Kidney capillary endothelial cell (primary cell): ENCODE data around the gene CA14.
"Not testable (repeated sequence)": the region's sequence is repeated elsewhere in the genome, so short reads cannot be mapped to it uniquely, and the experiment has no call there.

Experiments
- DNase-seq: peaks from one replicate; pipeline ENCODE4 v3.0.0-alpha.2; 2018; ENCODE audit warnings: low spot score

The CA14 gene

DNA sequence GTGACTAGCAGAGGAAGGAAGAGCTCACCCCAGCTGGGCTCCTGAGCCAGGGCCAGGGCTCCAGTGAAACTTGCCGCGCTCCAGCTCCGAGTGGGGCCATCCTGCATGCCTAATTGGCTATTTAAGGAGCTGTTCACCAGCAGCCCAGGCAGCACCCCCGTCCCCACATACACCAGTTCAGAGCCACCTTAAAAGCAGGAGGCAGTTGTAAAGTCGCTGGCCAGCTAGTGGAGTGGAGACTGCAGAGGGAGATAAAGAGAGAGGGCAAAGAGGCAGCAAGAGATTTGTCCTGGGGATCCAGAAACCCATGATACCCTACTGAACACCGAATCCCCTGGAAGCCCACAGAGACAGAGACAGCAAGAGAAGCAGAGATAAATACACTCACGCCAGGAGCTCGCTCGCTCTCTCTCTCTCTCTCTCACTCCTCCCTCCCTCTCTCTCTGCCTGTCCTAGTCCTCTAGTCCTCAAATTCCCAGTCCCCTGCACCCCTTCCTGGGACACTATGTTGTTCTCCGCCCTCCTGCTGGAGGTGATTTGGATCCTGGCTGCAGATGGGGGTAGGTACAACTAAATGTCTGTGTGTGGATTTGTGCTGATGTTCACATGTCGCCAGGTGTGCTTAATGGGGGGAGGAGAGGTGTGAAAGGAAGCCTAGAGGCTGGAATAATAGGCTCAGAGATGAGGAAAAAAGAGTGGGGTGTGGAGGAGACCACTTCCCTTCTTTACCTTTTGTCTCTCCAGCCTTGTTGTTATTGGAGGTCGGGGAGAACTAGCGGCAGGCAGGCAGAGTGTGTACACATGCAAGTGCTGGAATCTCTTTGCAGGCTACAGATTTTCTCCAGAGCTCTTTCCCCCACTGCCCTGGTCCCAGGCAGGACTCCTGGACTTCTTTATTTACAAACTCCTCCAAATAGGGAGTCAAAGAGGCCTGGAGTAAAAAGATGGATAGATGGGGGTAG, at the start of gene CA14:
TSS of gene CA14 (plus strand) at position 151 of the 962 bp plus-strand sequence. CDS start at position 506, 355 bp downstream.
- no peak for DNase-seq

DNA sequence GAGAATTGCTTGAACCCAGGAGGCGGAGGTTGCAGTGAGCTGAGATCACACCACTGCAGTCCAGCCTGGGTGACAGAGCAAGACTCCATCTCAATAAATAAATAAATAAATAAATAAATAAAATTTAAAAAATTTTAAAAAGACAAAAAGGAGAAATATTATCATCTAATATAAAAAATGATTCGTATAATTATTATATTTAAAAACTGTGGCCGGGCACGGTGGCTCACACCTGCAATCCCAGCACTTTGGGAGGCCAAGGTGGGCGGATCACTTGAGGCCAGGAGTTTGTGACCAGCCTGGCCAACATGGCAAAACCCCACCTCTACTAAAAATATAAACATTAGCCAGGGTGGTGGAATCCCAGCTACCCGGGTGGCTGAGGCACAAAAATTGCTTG, 49.1 kb upstream of the CA14 start:
- not testable (repeated sequence) for DNase-seq

GRCh38 chr1:150210091-150210490, 47.5 kb upstream of the CA14 start:
- DNase-seq, result no peak

GRCh38 chr1:150210706-150211105, 46.9 kb upstream of the CA14 start:
- DNase-seq, result no peak

- no peak for DNase-seq
Measured at GRCh38 chr1:150212070-150212469, 45.5 kb upstream of the CA14 start.

DNA sequence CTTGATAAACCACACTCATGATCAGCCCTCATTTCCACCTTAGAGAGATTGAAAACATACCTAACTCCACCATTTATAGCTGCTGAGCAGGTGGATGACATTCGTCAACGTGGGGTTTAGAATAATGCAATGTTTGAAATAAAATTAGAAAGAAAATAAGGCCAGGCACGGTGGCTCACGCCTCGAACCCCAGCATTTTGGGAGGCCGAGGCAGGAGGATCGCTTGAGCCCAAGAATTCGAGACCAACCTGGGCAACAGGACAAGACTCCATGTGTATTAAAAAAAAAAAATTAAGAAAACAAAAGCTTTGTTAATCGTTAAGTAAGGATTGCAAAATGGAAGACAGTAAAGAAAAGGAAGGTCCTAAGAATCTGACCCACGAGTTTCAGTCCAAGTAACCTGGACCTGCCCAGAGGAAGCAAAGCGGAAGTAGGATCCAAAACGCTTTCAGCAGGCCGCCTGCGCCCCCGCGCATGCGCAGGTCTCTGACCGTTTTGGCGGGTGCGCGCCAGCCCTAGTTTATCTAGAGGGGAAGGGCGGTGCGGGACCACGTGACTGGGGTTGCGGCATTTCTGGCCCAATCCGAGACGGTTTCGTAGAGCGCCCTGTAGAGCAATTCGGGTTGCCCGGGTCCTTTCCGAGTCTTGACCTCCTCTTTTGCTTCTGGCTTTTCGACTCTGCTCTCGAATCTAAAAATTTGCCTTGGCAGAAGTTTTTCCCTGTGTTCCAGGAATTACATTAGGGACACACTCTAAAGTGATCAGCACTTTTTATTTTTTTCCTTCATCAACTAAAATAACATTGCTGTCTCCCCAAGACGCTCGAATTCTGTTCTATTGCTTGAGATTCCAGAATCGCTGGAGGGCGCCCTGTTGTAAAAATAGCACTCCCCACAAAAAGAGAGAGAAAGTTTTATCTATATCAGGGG, 44.1 kb upstream of the CA14 start:
- peak; percentile 86 for DNase-seq

DNA sequence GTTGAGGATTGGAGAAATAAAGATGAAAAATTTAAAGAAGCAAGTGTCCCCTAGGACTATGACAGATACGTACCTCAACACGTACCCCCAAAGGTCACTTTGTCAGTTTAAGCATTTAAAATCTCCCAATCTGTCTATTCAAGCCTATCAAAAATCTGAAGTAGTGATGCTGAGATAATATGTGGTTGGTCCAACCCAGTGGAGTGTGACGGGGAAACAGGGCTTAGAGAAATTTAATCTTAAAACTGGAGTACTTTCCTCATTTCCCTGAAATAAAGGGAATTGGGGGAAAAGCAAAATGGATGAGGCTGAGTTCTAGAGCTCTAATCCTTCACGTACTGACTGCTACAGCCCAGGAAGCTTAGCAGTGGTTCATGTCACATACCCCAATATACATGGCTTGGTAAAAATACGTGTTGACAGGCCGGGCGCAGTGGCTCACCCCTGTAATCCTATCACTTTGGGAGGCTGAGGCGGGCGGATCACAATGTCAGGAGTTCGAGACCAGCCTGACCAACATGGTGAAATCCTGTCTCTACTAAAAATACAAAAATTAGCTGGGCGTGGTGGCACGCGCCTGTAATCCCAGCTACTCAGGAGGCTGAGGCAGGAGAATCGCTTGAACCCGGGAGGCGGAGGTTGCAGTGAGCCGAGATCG, 43.3 kb upstream of the CA14 start:
- DNase-seq, result not testable (repeated sequence)

- not testable (repeated sequence) for DNase-seq
Measured at GRCh38 chr1:150215855-150216254, 41.7 kb upstream of the CA14 start.

DNA sequence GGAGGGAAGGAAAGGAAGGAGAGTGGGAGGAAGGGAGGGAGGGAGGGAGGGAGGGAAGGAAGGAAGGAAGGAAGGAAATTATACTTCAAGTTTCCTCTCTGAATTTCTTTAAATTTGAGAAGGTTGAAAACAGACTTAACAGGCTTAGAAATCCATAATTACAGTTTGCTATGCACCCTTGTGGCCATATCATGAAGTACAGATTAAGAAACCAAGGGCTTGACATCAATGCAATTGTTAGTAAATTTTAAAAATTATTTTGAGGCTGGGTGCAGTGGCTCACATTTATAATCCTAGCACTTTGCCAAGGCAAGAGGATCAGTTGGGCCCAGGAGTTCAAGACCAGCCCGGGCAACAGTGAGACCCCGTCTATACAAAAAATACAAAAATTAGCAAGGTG, 36.0 kb upstream of the CA14 start:
- DNase-seq, result no peak

- DNase-seq, result no peak
Measured at GRCh38 chr1:150224983-150225382, 32.6 kb upstream of the CA14 start.

DNA sequence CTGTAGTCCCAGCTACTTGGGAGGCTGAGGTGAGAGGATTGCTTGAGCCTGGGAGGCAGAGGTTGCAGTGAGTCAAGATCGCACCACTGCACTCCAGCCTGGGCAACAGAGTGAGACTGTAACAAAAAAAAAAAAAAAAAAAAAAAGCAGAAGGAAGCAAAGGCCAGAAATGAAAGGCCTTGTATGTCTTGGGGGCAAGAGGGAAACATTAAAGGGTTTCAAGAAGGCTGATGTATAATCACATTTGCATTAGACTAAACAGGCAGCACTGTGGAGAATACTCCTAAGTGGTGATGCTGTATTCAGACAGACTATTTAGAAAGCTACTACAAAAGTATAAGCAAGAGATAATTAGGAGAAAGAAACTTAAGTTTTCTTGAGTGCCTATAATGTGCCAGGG, 32.0 kb upstream of the CA14 start:
- no peak for DNase-seq

DNA sequence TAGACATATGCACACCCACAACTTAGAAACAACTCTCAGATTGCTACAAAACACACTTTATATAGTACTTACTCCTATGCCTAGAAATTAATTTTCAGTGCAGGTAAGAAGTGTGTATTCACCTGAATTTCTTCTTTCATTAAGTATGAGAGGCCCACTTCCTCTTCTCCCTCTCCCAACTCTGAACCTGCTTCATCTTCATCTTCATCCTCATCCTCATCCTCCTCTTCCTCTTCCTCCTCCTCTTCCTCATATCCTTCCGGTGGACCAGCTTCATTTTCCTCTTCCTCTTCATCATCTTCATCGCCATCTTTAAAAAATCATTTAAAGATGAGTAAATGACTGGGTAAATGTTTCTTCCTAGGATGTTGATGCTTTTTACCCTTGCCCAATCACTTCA, 31.1 kb upstream of the CA14 start:
- no peak for DNase-seq

DNA sequence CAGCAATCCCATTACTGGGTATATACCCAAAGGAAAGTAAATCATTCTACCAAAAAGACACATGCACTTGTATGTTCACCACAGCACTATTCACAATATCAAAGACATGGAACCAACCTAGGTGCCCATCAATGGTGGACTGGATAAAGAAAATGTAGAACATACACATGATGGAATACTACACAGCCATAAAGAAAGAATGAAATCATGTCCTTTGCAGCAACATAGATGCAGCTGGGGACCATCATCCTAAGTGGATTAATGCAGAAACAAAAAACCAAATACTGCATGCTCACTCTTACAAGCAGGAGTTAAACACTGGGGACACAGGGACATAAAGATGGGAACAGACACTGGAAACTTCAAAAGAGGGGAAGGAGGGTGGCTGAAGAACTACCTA, 30.3 kb upstream of the CA14 start:
- DNase-seq, result no peak

DNA sequence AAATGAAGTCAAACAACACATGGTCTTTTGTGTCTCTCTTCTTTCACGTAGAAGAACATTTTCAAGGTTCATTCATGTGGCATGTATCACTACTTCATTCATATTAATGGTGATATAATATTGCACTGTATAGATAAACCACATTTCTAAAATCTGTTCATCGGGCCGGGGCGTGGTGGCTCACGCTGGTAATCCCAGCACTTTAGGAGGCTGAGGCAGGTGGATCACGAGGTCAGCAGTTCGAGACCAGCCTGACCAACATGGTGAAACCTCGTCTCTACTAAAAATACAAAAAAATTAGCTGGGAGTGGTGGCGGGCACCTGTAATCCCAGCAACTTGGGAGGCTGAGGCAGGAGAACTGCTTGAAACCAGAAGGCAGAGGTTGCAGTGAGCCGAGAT, 29.3 kb upstream of the CA14 start:
- not testable (repeated sequence) for DNase-seq

- DNase-seq, result not testable (repeated sequence)
Measured at GRCh38 chr1:150232921-150233320, 24.7 kb upstream of the CA14 start.

DNA sequence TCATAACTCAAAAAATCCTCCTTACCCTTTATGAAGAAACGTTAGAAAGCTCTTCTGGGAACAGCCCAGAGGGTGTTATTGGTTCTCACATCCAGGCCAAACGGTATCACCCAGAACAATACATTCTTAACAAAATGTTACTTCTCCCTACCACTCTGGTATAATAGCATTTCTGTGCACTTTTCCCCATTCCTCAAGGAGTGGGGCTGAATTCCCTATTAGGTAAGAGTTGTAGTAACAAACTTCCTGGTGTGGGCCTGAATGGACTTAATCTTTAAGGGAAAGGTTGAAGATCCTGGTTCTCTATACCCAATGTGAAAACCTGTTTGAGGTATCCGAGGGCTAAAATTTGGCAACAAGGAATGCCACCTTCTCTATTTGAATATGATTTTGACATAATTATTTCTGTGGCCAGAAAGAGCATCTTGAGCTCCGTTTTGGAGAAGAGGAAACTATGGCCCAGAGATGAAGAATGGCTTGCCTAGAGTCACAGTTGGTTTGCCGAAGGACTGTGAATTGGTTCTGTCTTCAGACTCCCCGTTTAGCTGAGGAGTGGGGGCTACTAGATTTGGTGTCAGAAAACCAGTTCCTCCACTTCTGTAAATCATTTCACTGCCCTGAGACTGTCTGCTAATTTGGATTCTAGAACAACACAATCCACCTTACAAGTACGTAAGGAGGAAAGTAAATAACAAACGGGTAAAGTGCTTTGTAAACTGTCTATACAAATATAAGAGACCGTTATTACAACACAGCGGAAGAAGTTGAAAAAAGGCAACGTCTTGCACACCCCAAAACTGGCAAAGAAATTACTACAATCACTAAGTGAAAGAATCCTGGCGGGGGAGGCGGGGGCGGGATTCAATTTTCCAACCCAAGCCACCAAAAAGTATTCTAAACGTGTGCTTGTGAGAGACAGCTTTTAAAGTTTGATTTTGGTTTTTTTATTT, 23.9 kb upstream of the CA14 start:
- no peak for DNase-seq

DNA sequence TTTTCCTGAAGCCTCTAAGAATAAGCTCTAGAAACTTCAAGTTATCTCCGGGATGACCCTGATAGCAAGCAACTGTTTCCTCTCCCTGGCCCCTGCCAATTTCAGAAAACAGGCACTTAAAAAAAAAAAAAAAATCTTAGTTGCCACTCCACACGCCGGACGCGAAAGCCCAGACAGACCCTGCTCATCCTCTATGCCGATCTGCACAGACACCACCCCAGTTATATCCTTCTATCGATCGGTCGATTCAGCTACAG, 23.3 kb upstream of the CA14 start:
- no peak for DNase-seq

GRCh38 chr1:150234566-150235293, 22.8 kb upstream of the CA14 start:
- peak; percentile 51 for DNase-seq

GRCh38 chr1:150235294-150235851, 22.2 kb upstream of the CA14 start:
- DNase-seq, result no peak
